ENCODE data around the gene UBE3C. TPM values are rescaled to one million over a fixed set of nuclear protein-coding genes. Genes with fewer than 3 reads are reported as not detected.
"Not testable (repeated sequence)": the region's sequence is repeated elsewhere in the genome, so short reads cannot be mapped to it uniquely, and the experiment has no call there.

The UBE3C gene
- total RNA-seq, 3 donors from 2014 or later (not counting 1 experiment from before 2014, with no cell fraction given), result 44.6 to 56.7 (median 55.5) TPM

- TF ChIP-seq CTCF (IDR thresholded peaks at IDR 0.05), result no peak
- peaks cover 2% of the 10 kb centered on the region for H3K27me3 ChIP-seq (ENCODE audit: control insufficient read depth, insufficient read depth, low read length)
- H3K4me3 Mint-ChIP-seq, result peak overlapping the region; percentile 65
- no peaks in the 10 kb centered on the region for H3K9me3 ChIP-seq (ENCODE audit: control insufficient read depth, insufficient read depth, low read length)
- H3K36me3 ChIP-seq (ENCODE audit: control insufficient read depth, insufficient read depth, low read length), result no peaks in the 10 kb centered on the region
- no peak overlapping the region for H3K27ac ChIP-seq (ENCODE audit: low read length)
- 71% methylated on average over 8 of the region's 12 CpGs for WGBS (ENCODE audit: insufficient coverage)
- no peaks in the 10 kb centered on the region for H3K36me3 Mint-ChIP-seq
- ATAC-seq (no peak), DNase-seq (no peak)
- H3K27me3 Mint-ChIP-seq (ENCODE audit: low read depth in 2 of 2), result no peaks in the 10 kb centered on the region
- peaks cover 34 to 44% of the 10 kb centered on the region in 2 donors for H3K4me1 Mint-ChIP-seq
- no peaks in the 10 kb centered on the region for H3K9me3 Mint-ChIP-seq
- H3K4me3 ChIP-seq (ENCODE audit: low read length), result no peak overlapping the region
- intact Hi-C loops (cut with micrococcal nuclease), result loop anchor here (2.0 to 10.0 kb wide), 3 partner anchors 62 to 320 kb away; partner anchors contain the start of gene DNAJB6
- H3K4me1 ChIP-seq (ENCODE audit: control insufficient read depth, insufficient read depth, low read length), result peaks cover 54% of the 10 kb centered on the region
- peak overlapping the region; percentile 70 to 72 for H3K27ac Mint-ChIP-seq
Measured at GRCh38 chr7:157274991-157275427, 136.3 kb downstream of the UBE3C start.

GRCh38 chr7:157276091-157276561 is 137.4 kb downstream of the UBE3C start:
- Mint-ChIP-seq H3K27me3 (ENCODE audit: low read depth in 2 of 2) (no peaks in the 10 kb centered on the region), H3K4me1 (peaks cover 34 to 44% of the 10 kb centered on the region in 2 donors), H3K27ac (peak overlapping the region; percentile 87 to 92), H3K4me3 (no peak overlapping the region), H3K36me3 (no peaks in the 10 kb centered on the region), H3K9me3 (no peaks in the 10 kb centered on the region)
- H3K36me3 ChIP-seq (ENCODE audit: control insufficient read depth, insufficient read depth, low read length), result no peaks in the 10 kb centered on the region
- intact Hi-C loops (cut with micrococcal nuclease), result loop anchor here (1.0 to 10.0 kb wide), 3 partner anchors 26 to 321 kb away; no protein-coding TSS in a partner anchor
- TF ChIP-seq CTCF (IDR thresholded peaks at IDR 0.05), result no peak
- H3K27ac ChIP-seq (ENCODE audit: low read length), result peak overlapping the region; percentile 26
- DNase-seq, result no peak
- ATAC-seq, result no peak
- no peaks in the 10 kb centered on the region for H3K9me3 ChIP-seq (ENCODE audit: control insufficient read depth, insufficient read depth, low read length)
- H3K27me3 ChIP-seq (ENCODE audit: control insufficient read depth, insufficient read depth, low read length), result peaks cover 3% of the 10 kb centered on the region
- H3K4me3 ChIP-seq (ENCODE audit: low read length), result no peak overlapping the region
- peaks cover 55% of the 10 kb centered on the region for H3K4me1 ChIP-seq (ENCODE audit: control insufficient read depth, insufficient read depth, low read length)
- 78% methylated on average over 14 of the region's 14 CpGs for WGBS (ENCODE audit: insufficient coverage)

GRCh38 chr7:157276731-157277562 is 138.2 kb downstream of the UBE3C start:
- Histone ChIP-seq H3K9me3 (ENCODE audit: control insufficient read depth, insufficient read depth, low read length) (no peaks in the 10 kb centered on the region), H3K36me3 (ENCODE audit: control insufficient read depth, insufficient read depth, low read length) (no peaks in the 10 kb centered on the region), H3K4me3 (ENCODE audit: low read length) (no peak overlapping the region), H3K27me3 (ENCODE audit: control insufficient read depth, insufficient read depth, low read length) (peaks cover 3% of the 10 kb centered on the region), H3K27ac (ENCODE audit: low read length) (peak overlapping the region; percentile 26), H3K4me1 (ENCODE audit: control insufficient read depth, insufficient read depth, low read length) (peaks cover 55% of the 10 kb centered on the region)
- Mint-ChIP-seq H3K36me3 (no peaks in the 10 kb centered on the region), H3K9me3 (no peaks in the 10 kb centered on the region), H3K27ac (peak overlapping the region; percentile 87 to 92), H3K27me3 (ENCODE audit: low read depth in 2 of 2) (no peaks in the 10 kb centered on the region), H3K4me1 (peaks cover 34 to 44% of the 10 kb centered on the region in 2 donors), H3K4me3 (peak overlapping the region; percentile 70)
- ATAC-seq (peak; percentile 68 to 81 (median 79)), DNase-seq (peak in 1 of 2 donors; percentile 63)
- no peak for TF ChIP-seq CTCF (IDR thresholded peaks at IDR 0.05)
- WGBS (ENCODE audit: insufficient coverage), result 60% methylated on average over 21 of the region's 21 CpGs
- intact Hi-C loops (cut with micrococcal nuclease), result loop anchor here (1.0 to 10.0 kb wide), 3 partner anchors 25 to 322 kb away; no protein-coding TSS in a partner anchor

- not testable (repeated sequence) for H3K9me3 Mint-ChIP-seq; DNase-seq; H3K27ac ChIP-seq (ENCODE audit: low read length); H3K36me3 Mint-ChIP-seq; H3K27me3 Mint-ChIP-seq (ENCODE audit: low read depth in 2 of 2); H3K27me3 ChIP-seq (ENCODE audit: control insufficient read depth, insufficient read depth, low read length); H3K4me3 ChIP-seq (ENCODE audit: low read length); ATAC-seq; H3K9me3 ChIP-seq (ENCODE audit: control insufficient read depth, insufficient read depth, low read length); H3K36me3 ChIP-seq (ENCODE audit: control insufficient read depth, insufficient read depth, low read length)
- Mint-ChIP-seq H3K4me3 (peak overlapping the region; percentile 47), H3K27ac (peak overlapping the region; percentile 87 to 92), H3K4me1 (peaks cover 34 to 44% of the 10 kb centered on the region in 2 donors)
- intact Hi-C loops (cut with micrococcal nuclease), result loop anchor here (10.0 kb wide), 2 partner anchors 133 to 323 kb away; no protein-coding TSS in a partner anchor
- 94% methylated on average over 12 of the region's 12 CpGs for WGBS (ENCODE audit: insufficient coverage)
- peaks cover 55% of the 10 kb centered on the region for H3K4me1 ChIP-seq (ENCODE audit: control insufficient read depth, insufficient read depth, low read length)
Measured at GRCh38 chr7:157277568-157277967, 138.8 kb downstream of the UBE3C start.

Data from natural killer cell (primary cell).